Thymus (tissue), 11 donors: ENCODE measurements around the gene CAD. TPM values are rescaled to one million over a fixed set of nuclear protein-coding genes. Genes with fewer than 3 reads are reported as not detected.

Source experiments
- DNase-seq, 9 donors: peaks; one replicate each; pipeline ENCODE4 v3.0.0-alpha.2; 2013; ENCODE audit warnings: low spot score in 9 of 9, low read depth in 6 of 9, missing footprints in 1 of 9
- H3K27ac ChIP-seq, 2 donors: one replicate each; pipeline ENCODE4 v1.5.1; 2013; ENCODE audit warnings: control low read depth in 1 of 2, low read depth in 1 of 2, low read length in 1 of 2, mild to moderate bottlenecking in 1 of 2, moderate library complexity in 1 of 2
- H3K27me3 ChIP-seq, 2 donors: one replicate each; pipeline ENCODE4 v1.5.1; 2013; ENCODE audit warnings: low read length in 1 of 2; ENCODE audit not compliant: control insufficient read depth in 2 of 2, insufficient read depth in 1 of 2
- H3K36me3 ChIP-seq, 2 donors: one replicate each; pipeline ENCODE4 v1.5.1; 2013; ENCODE audit warnings: low read length in 1 of 2, mild to moderate bottlenecking in 1 of 2, moderate library complexity in 1 of 2; ENCODE audit not compliant: control insufficient read depth in 2 of 2, insufficient read depth in 2 of 2
- H3K4me1 ChIP-seq, 2 donors: one replicate each; pipeline ENCODE4 v1.5.1; 2013; ENCODE audit warnings: low read length in 2 of 2; ENCODE audit not compliant: control insufficient read depth in 2 of 2, insufficient read depth in 2 of 2
- H3K4me3 ChIP-seq, 2 donors: one replicate each; pipeline ENCODE4 v1.5.1; 2013; ENCODE audit warnings: low read length in 2 of 2, control low read depth in 1 of 2, mild to moderate bottlenecking in 1 of 2
- H3K9me3 ChIP-seq, 2 donors: one replicate each; pipeline ENCODE4 v1.5.1; 2013; ENCODE audit warnings: low read length in 1 of 2, mild to moderate bottlenecking in 1 of 2; ENCODE audit not compliant: control insufficient read depth in 2 of 2, insufficient read depth in 1 of 2
- WGBS: extraction: QIAGEN DNeasy Blood & Tissue Kit; methylation state at CpG from one replicate; pipeline ENCODE4 v1.1.7; 2013; 5-methylcytosine and 5-hydroxymethylcytosine counted together
- polyA plus RNA-seq: library from polyadenylated mRNA; stranded (reverse); fragments of 200-250 nt; gene quantifications from one replicate; pipeline ENCODE4 v1.2.3, GENCODE V29; 2013
- total RNA-seq: library from RNA; stranded (reverse); fragments of 120-200 nt; gene quantifications from one replicate; pipeline ENCODE4 v1.2.4, GENCODE V29; 2013
- donor health status: healthy.

The CAD gene
- total and polyA plus RNA-seq, 2 donors: 14.8 to 18.6 TPM

- peaks cover 72 to 85% of the 10 kb centered on the region in 2 donors for H3K36me3 ChIP-seq
- no peaks in the 10 kb centered on the region for H3K4me1 ChIP-seq
- H3K27me3 ChIP-seq: no peaks in the 10 kb centered on the region
- WGBS: 98% methylated on average over 13 of the region's 13 CpGs
- DNase-seq: no peak
- no peak overlapping the region for H3K4me3 ChIP-seq
- no peak overlapping the region for H3K27ac ChIP-seq
- no peaks in the 10 kb centered on the region for H3K9me3 ChIP-seq
Measured at GRCh38 chr2:27231921-27232320, 14.8 kb downstream of the CAD start.

- Histone ChIP-seq H3K36me3 (peaks cover 81 to 87% of the 10 kb centered on the region in 2 donors), H3K27me3 (no peaks in the 10 kb centered on the region), H3K4me1 (no peaks in the 10 kb centered on the region), H3K4me3 (no peak overlapping the region), H3K27ac (no peak overlapping the region), H3K9me3 (peaks cover 0 to 3% of the 10 kb centered on the region in 2 donors)
- no peak for DNase-seq
- 98% methylated on average over 14 of the region's 14 CpGs for WGBS
Measured at GRCh38 chr2:27233341-27233740, 16.2 kb downstream of the CAD start.

GRCh38 chr2:27236136-27236535 lies 19.0 kb downstream of the CAD start:
- peaks cover 0 to 3% of the 10 kb centered on the region in 2 donors for H3K9me3 ChIP-seq
- DNase-seq: no peak
- H3K4me1 ChIP-seq: no peaks in the 10 kb centered on the region
- WGBS: 98% methylated on average over 12 of the region's 12 CpGs
- no peaks in the 10 kb centered on the region for H3K27me3 ChIP-seq
- no peak overlapping the region for H3K4me3 ChIP-seq
- H3K27ac ChIP-seq: no peak overlapping the region
- H3K36me3 ChIP-seq: peaks cover 96 to 97% of the 10 kb centered on the region in 2 donors

DNA sequence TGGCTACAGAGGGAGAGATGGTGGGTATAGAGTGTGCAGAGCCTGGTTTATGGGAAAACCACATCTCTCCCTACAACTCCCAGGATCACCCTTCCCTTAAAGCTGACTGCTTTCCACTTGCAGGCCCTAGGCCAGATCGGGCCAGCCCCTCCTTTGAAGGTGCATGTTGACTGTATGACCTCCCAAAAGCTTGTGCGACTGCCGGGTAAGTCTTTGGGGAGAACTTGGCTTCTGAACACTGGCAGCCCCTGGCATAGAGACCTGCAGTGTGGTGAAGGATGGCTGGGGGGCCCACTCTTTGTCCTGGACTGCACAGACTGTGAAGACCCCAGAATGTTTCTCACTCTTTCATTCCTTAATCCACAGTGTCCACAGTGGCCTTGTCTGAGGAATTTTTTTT lies 19.5 kb downstream of the CAD start:
- Histone ChIP-seq H3K4me1 (no peaks in the 10 kb centered on the region), H3K9me3 (peaks cover 0 to 3% of the 10 kb centered on the region in 2 donors), H3K27me3 (no peaks in the 10 kb centered on the region), H3K27ac (no peak overlapping the region), H3K4me3 (no peak overlapping the region), H3K36me3 (peaks cover 96 to 97% of the 10 kb centered on the region in 2 donors)
- DNase-seq: no peak
- 99% methylated on average over 3 of the region's 3 CpGs for WGBS

DNA sequence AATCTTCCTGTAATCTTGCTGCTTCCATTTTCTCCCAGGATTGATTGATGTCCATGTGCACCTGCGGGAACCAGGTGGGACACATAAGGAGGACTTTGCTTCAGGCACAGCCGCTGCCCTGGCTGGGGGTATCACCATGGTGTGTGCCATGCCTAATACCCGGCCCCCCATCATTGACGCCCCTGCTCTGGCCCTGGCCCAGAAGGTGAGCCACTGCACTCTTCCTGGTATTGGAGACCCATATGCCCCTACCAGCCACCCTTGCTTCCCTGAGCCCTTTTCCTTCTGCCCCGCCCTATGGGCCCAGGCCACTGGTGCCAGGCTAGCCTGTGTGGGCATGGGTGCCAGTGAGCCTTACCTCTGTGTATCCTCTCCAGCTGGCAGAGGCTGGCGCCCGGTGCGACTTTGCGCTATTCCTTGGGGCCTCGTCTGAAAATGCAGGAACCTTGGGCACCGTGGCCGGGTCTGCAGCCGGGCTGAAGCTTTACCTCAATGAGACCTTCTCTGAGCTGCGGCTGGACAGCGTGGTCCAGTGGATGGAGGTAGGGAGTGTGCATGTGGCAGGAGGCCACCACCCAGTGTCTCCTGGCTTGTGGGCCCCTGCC lies 20.3 kb downstream of the CAD start:
- Histone ChIP-seq H3K4me3 (no peak overlapping the region), H3K9me3 (peaks cover 0 to 3% of the 10 kb centered on the region in 2 donors), H3K27me3 (no peaks in the 10 kb centered on the region), H3K27ac (no peak overlapping the region), H3K4me1 (no peaks in the 10 kb centered on the region), H3K36me3 (peaks cover 95 to 96% of the 10 kb centered on the region in 2 donors)
- DNase-seq: no peak
- WGBS: 99% methylated on average over 15 of the region's 15 CpGs

DNA sequence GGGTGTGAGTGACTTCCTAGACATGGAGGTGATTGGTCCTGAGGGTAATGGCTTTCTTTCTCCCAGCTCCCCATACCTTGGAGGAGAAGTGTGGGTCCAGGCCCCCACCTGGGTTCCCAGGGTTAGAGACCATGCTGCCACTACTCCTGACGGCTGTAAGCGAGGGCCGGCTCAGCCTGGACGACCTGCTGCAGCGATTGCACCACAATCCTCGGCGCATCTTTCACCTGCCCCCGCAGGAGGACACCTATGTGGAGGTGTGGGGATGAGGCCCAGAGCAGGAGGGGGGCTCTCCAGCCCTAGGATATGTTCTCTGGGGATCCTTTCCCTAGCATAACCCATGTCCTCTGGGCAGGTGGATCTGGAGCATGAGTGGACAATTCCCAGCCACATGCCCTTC lies 21.8 kb downstream of the CAD start:
- Histone ChIP-seq H3K27ac (no peak overlapping the region), H3K36me3 (peaks cover 95 to 96% of the 10 kb centered on the region in 2 donors), H3K27me3 (no peaks in the 10 kb centered on the region), H3K9me3 (peaks cover 0 to 3% of the 10 kb centered on the region in 2 donors), H3K4me1 (no peaks in the 10 kb centered on the region), H3K4me3 (no peak overlapping the region)
- 98% methylated on average over 8 of the region's 8 CpGs for WGBS
- DNase-seq: no peak

DNA sequence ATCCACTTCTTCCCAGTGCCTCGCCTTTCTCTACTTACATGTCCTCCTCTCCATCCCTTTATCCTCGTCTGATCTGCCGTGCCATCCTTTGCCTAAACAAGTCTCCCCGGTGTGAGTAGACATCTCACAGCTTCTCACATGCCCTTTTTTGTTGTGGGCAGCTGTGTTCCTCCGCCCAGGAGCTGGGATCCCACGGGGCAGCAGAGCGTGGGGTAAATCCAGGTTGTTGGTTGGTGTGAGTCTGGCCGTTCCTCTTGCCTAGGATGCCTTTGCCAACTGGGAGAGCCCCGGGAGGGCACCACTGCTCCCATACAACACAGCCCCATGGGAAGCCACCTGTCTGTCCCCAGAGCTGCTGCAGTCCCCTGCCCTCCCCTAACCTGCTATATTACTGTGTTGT lies 23.2 kb downstream of the CAD start:
- no peaks in the 10 kb centered on the region for H3K27me3 ChIP-seq
- H3K9me3 ChIP-seq: peaks cover 0 to 3% of the 10 kb centered on the region in 2 donors
- no peaks in the 10 kb centered on the region for H3K4me1 ChIP-seq
- peaks cover 87 to 91% of the 10 kb centered on the region in 2 donors for H3K36me3 ChIP-seq
- no peak overlapping the region for H3K4me3 ChIP-seq
- 91% methylated on average over 9 of the region's 9 CpGs for WGBS
- no peak for DNase-seq
- no peak overlapping the region for H3K27ac ChIP-seq

GRCh38 chr2:27241761-27242613 lies 24.8 kb downstream of the CAD start:
- H3K27me3 ChIP-seq: no peaks in the 10 kb centered on the region
- no peak overlapping the region for H3K27ac ChIP-seq
- H3K36me3 ChIP-seq: peaks cover 72 to 76% of the 10 kb centered on the region in 2 donors
- 79% methylated on average over 24 of the region's 24 CpGs for WGBS
- no peak for DNase-seq
- H3K4me1 ChIP-seq: no peaks in the 10 kb centered on the region
- peaks cover 0 to 3% of the 10 kb centered on the region in 2 donors for H3K9me3 ChIP-seq
- H3K4me3 ChIP-seq: no peak overlapping the region

DNA sequence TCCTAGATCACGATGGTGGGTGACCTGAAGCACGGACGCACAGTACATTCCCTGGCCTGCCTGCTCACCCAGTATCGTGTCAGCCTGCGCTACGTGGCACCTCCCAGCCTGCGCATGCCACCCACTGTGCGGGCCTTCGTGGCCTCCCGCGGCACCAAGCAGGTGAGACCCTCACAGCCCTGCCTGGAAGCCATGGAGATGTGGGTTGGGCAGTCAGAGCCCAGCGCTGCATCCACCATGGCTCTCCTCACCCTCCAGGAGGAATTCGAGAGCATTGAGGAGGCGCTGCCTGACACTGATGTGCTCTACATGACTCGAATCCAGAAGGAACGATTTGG lies 25.4 kb downstream of the CAD start:
- Histone ChIP-seq H3K9me3 (no peaks in the 10 kb centered on the region), H3K4me3 (no peak overlapping the region), H3K4me1 (no peaks in the 10 kb centered on the region), H3K36me3 (peaks cover 66 to 71% of the 10 kb centered on the region in 2 donors), H3K27me3 (no peaks in the 10 kb centered on the region), H3K27ac (no peak overlapping the region)
- DNase-seq: no peak
- WGBS: 97% methylated on average over 16 of the region's 16 CpGs
